ENCODE results near the gene FIBIN. TPM values are rescaled to one million over a fixed set of nuclear protein-coding genes. Genes with fewer than 3 reads are reported as not detected.

Gene FIBIN
- total RNA-seq, 1 experiment from 2014 or later = not detected

- no peak overlapping the region for H2AFZ ChIP-seq (ENCODE audit: low read length)
- H3K23me2 ChIP-seq (ENCODE audit: insufficient read length, low read depth, low read length, poor library complexity, severe bottlenecking) = no peaks in the 10 kb centered on the region
- H3K27ac ChIP-seq (ENCODE audit: insufficient read length, low read depth, low read length) = no peak overlapping the region
- no peak overlapping the region for H3T11ph ChIP-seq (ENCODE audit: low read length)
- no peak overlapping the region for H2BK20ac ChIP-seq (ENCODE audit: low read depth, low read length, poor library complexity, severe bottlenecking)
- no peak overlapping the region for H3K18ac ChIP-seq (ENCODE audit: insufficient read length, low read depth, low read length)
- H3K4me3 Mint-ChIP-seq = no peak overlapping the region
- no peak overlapping the region for H3K56ac ChIP-seq (ENCODE audit: insufficient read length, low read depth, low read length)
- H2BK120ac ChIP-seq (ENCODE audit: low read depth, low read length, poor library complexity, severe bottlenecking) = no peak overlapping the region
- no peaks in the 10 kb centered on the region for H3K9me3 Mint-ChIP-seq
- peaks cover 7 to 9% of the 10 kb centered on the region in 2 experiments for H3K4me1 Mint-ChIP-seq
- no peak overlapping the region for H4K8ac ChIP-seq (replicated peaks; ENCODE audit: insufficient read length, low read depth, low read length)
- H3K36me3 Mint-ChIP-seq (ENCODE audit: insufficient read depth in 1 of 3, low read depth in 3 of 3) = no peaks in the 10 kb centered on the region
- no peak overlapping the region for H3K23ac ChIP-seq (ENCODE audit: insufficient read length, low read depth, low read length)
- H4K91ac ChIP-seq (ENCODE audit: insufficient read length, low read depth, low read length) = no peak overlapping the region
- H2BK5ac ChIP-seq (ENCODE audit: insufficient read length, low read length) = no peak overlapping the region
- no peak overlapping the region for H3K14ac ChIP-seq (ENCODE audit: insufficient read depth, low read length)
- H3K27me3 Mint-ChIP-seq (ENCODE audit: low read depth) = no peaks in the 10 kb centered on the region
- H3K4me2 ChIP-seq (ENCODE audit: insufficient read depth, insufficient read length, low read length) = no peak overlapping the region
- H2AK5ac ChIP-seq (ENCODE audit: insufficient read length, low read length) = no peak overlapping the region
- no peaks in the 10 kb centered on the region for H4K20me1 ChIP-seq (ENCODE audit: control insufficient read depth, insufficient read depth, insufficient read length)
- H3K79me2 ChIP-seq (ENCODE audit: insufficient read depth, low read length) = no peaks in the 10 kb centered on the region
- no peak overlapping the region for H3K27ac Mint-ChIP-seq
- no peaks in the 10 kb centered on the region for H3K9me3 ChIP-seq (ENCODE audit: control insufficient read depth, low read depth, low read length)
- WGBS (ENCODE audit: extremely low coverage, insufficient read length, low lambda C conversion rate) = no CpG with 5 or more reads among the region's 8 CpGs
- no peak overlapping the region for H4K5ac ChIP-seq (ENCODE audit: insufficient read length, low read depth, low read length)
- TF ChIP-seq CTCF (conservative IDR thresholded peaks at IDR 0.05) = no peak
- H2BK15ac ChIP-seq (ENCODE audit: low read depth, low read length) = no peak overlapping the region
- H3K27me3 ChIP-seq (ENCODE audit: insufficient read depth, low read length) = no peaks in the 10 kb centered on the region
- no peak overlapping the region for H3K9ac ChIP-seq (ENCODE audit: extremely low read depth, insufficient read length, low read length)
- no peak overlapping the region for H2BK12ac ChIP-seq (ENCODE audit: insufficient read length, low read depth, low read length)
- H3K4ac ChIP-seq (ENCODE audit: low read depth, low read length) = no peak overlapping the region
- H3K79me1 ChIP-seq (ENCODE audit: insufficient read depth, low read depth, low read length, poor library complexity, severe bottlenecking) = no peaks in the 10 kb centered on the region
- H3K4me1 ChIP-seq (ENCODE audit: insufficient read depth, low read length) = no peaks in the 10 kb centered on the region; the same call in 1 of the 2 replicates
- no peak for DNase-seq
Measured at GRCh38 chr11:27025957-27026733, 32.2 kb downstream of the FIBIN start.
